ENCODE data around the gene POMT2.

DNA sequence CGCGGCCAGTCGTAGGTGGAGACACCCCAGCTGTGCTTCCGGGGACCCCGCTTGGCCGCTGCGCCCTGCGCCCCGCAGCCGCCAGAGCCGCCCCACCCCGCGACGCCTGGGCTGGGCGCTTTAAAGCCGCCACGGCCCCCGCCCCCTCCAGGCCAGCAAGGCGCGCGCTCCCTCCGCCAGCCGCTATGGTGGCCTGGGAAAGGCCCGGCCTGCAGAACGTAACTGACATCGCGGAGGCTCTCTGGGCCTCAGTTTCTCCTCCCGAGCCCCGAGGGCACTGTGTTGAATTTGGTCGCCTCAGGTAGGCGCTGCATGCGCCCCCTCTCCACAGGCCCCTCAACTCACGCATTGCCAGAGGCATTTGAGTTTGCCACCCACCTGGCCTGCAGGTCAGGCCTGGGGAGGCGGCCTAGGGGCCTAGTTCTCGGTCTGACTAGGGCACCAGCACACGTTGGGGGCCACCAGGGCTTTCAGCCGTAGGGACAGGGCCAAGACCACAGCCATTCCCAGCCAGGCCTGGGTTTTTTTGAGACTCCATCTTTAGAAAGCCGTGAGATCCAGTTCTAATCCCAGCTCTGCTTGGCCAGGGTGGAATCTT is 49.5 kb downstream of the POMT2 start, which contains the start of gene NGB:
- TF ChIP-seq, protein P1, sequence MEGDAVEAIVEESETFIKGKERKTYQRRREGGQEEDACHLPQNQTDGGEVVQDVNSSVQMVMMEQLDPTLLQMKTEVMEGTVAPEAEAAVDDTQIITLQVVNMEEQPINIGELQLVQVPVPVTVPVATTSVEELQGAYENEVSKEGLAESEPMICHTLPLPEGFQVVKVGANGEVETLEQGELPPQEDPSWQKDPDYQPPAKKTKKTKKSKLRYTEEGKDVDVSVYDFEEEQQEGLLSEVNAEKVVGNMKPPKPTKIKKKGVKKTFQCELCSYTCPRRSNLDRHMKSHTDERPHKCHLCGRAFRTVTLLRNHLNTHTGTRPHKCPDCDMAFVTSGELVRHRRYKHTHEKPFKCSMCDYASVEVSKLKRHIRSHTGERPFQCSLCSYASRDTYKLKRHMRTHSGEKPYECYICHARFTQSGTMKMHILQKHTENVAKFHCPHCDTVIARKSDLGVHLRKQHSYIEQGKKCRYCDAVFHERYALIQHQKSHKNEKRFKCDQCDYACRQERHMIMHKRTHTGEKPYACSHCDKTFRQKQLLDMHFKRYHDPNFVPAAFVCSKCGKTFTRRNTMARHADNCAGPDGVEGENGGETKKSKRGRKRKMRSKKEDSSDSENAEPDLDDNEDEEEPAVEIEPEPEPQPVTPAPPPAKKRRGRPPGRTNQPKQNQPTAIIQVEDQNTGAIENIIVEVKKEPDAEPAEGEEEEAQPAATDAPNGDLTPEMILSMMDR (IDR thresholded peaks at IDR 0.05), result no peak
- TF ChIP-seq POLR2A (IDR thresholded peaks at IDR 0.05), result no peak
